HepG2 (cell line): ENCODE results near the gene GBGT1. TPM values are rescaled to one million over a fixed set of nuclear protein-coding genes. Genes with fewer than 3 reads are reported as not detected.

Experiments
- ATAC-seq: fragments of 200-7000 bp; cut with Tn5 transposase; 3 replicates; pipeline ENCODE4 v1.9.1; 2020; ENCODE audit warnings: mild to moderate bottlenecking, moderate library complexity
- BruUV-seq: library from RNA; stranded (reverse); fragments of 400-500 nt; replicated peaks from 2 replicates; lab custom pipeline; 2021; lab: Mats Ljungman, UMichigan
- CTCF ChIA-PET: fragments of 300-600 bp; formaldehyde crosslinking; extraction: SDS; loops from one replicate; lab custom pipeline; 2021; ENCODE audit warnings: low total read pairs, inconsistent platforms, low intra/inter-chr PET ratio; lab: Yijun Ruan, JAX
- POLR2A ChIA-PET: fragments of 350-600 bp; sonication (Branson Sonifier 250); formaldehyde crosslinking; loops from one replicate; lab custom pipeline; 2020; ENCODE audit warnings: antibody characterized with exemption, inconsistent platforms; lab: Yijun Ruan, JAX
- DNase-seq: peaks from one replicate; pipeline ENCODE4 v3.0.0-alpha.2; 2015; ENCODE audit warnings: low spot score
- FAIRE-seq: peaks from 3 replicates; lab custom pipeline; 2011; peaks lifted over from hg19 to GRCh38; lab: Jason Lieb, UNC
- H2AFZ ChIP-seq: one replicate; pipeline ENCODE4 v1.6.1; 2011; ENCODE audit warnings: low read length, inconsistent platforms
- H3K27ac ChIP-seq: fragments of 300-600 bp; 3 replicates; pipeline ENCODE4 v1.8.0; 2011; ENCODE audit warnings: mixed run types, mild to moderate bottlenecking, mixed read lengths, low read length, inconsistent platforms; ENCODE audit not compliant: insufficient read depth; ENCODE audit errors: extremely low read length
- H3K27me3 ChIP-seq, 2 experiments: fragments of 200-600 bp in 1 of 2; 2 replicates in 1 of 2; 3 replicates in 1 of 2; pipeline versions ENCODE4 v1.6.0 to v1.8.0; 2011; ENCODE audit warnings: low read length in 2 of 2, mild to moderate bottlenecking in 2 of 2, moderate library complexity in 2 of 2, inconsistent platforms in 1 of 2; ENCODE audit not compliant: insufficient read depth in 2 of 2, control insufficient read depth in 1 of 2
- H3K36me3 ChIP-seq, 2 experiments: fragments of 200-600 bp in 1 of 2; replicated peaks in 1 of 2; 2 replicates in 1 of 2; 3 replicates in 1 of 2; pipeline versions ENCODE4 v1.5.1 to v1.8.0; 2011; ENCODE audit warnings: low read length in 2 of 2, inconsistent platforms in 1 of 2; ENCODE audit not compliant: insufficient read depth in 2 of 2, control insufficient read depth in 1 of 2
- H3K4me1 ChIP-seq: 2 replicates; pipeline ENCODE4 v1.5.1; 2012; ENCODE audit warnings: low read length, inconsistent platforms; ENCODE audit not compliant: insufficient read depth
- H3K4me2 ChIP-seq: 2 replicates; pipeline ENCODE4 v1.6.0; 2011; ENCODE audit warnings: low read depth, low read length, inconsistent platforms
- H3K4me3 ChIP-seq, 3 experiments: fragments of 200-600 bp in 1 of 3; sonication (generic), shearing (Covaris generic) in 1 of 3; replicated peaks in 1 of 3; 2 replicates each; pipeline ENCODE4 v1.5.1; 2011 to 2016; ENCODE audit warnings: low read length in 3 of 3, inconsistent platforms in 2 of 3, low read depth in 2 of 3, mild to moderate bottlenecking in 2 of 3, control low read depth in 1 of 3, mixed read lengths in 1 of 3; ENCODE audit not compliant: insufficient read depth in 1 of 3
- H3K79me2 ChIP-seq: one replicate; pipeline ENCODE4 v1.6.1; 2011; ENCODE audit warnings: low read length, inconsistent platforms; ENCODE audit not compliant: insufficient read depth
- H3K9ac ChIP-seq: 2 replicates; pipeline ENCODE4 v1.6.0; 2011; ENCODE audit warnings: mild to moderate bottlenecking, low read depth, low read length, inconsistent platforms; ENCODE audit not compliant: insufficient read depth
- H3K9me3 ChIP-seq: 2 replicates; pipeline ENCODE4 v1.5.1; 2012; ENCODE audit warnings: mild to moderate bottlenecking, low read length
- H4K20me1 ChIP-seq: 2 replicates; pipeline ENCODE4 v1.6.0; 2011; ENCODE audit warnings: inconsistent platforms, mild to moderate bottlenecking, low read length, moderate library complexity; ENCODE audit not compliant: insufficient read depth
- AGO2 ChIP-seq: fragments of 200-400 bp; formaldehyde crosslinking; optimal IDR thresholded peaks from 2 replicates; pipeline ENCODE3; 2017; ENCODE audit warnings: mild to moderate bottlenecking, low read depth, low read length, moderate library complexity
- MTA1 ChIP-seq: sonication (generic); formaldehyde crosslinking; IDR thresholded peaks from 2 replicates; pipeline ENCODE4 v1.4.0; 2020; ENCODE audit warnings: missing genetic modification reagents, mild to moderate bottlenecking, borderline replicate concordance
- NFKBIZ ChIP-seq: IDR thresholded peaks from 2 replicates; pipeline ENCODE4 v1.6.1; 2018; ENCODE audit warnings: missing genetic modification reagents, missing compliant biosample characterization
- TBL1XR1 ChIP-seq: fragments of 150-350 bp; IDR thresholded peaks from 2 replicates; pipeline ENCODE4 v1.6.1; 2014; ENCODE audit warnings: borderline replicate concordance, low read length; ENCODE audit not compliant: partially characterized antibody
- TBX2 ChIP-seq: sonication (generic); formaldehyde crosslinking; IDR thresholded peaks from 2 replicates; pipeline ENCODE4 v1.5.0; 2020; ENCODE audit warnings: missing genetic modification reagents, mild to moderate bottlenecking, borderline replicate concordance
- ZFP36 ChIP-seq: fragments of 150-350 bp; IDR thresholded peaks from 2 replicates; pipeline ENCODE4 v1.6.1; 2018; ENCODE audit warnings: borderline replicate concordance, low read length, low read depth; ENCODE audit not compliant: partially characterized antibody
- ZNF543 ChIP-seq: sonication (generic); formaldehyde crosslinking; IDR thresholded peaks from 2 replicates; pipeline ENCODE4 v1.4.0; 2020; ENCODE audit warnings: mild to moderate bottlenecking, missing genetic modification reagents
- ZNF629 ChIP-seq: sonication (generic); formaldehyde crosslinking; conservative IDR thresholded peaks from 2 replicates; pipeline ENCODE4 v1.5.0; 2020; ENCODE audit warnings: missing genetic modification reagents
- WGBS: methylation state at CpG from one replicate; pipeline ENCODE4 v1.1.6; 2017; ENCODE audit warnings: low lambda C conversion rate; 5-methylcytosine and 5-hydroxymethylcytosine counted together
- in situ Hi-C: cut with HindIII; loops from 2 replicates; pipeline ENCODE4 v1.10.0; 2017; ENCODE audit warnings: low pct_unique_long_range_greater_than_20kb; ENCODE audit not compliant: extremely low pct_ligation_motif_present
- intact Hi-C: fragments of 100-400 bp; cut with micrococcal nuclease; formaldehyde crosslinking; loops from one replicate; pipeline ENCODE4 v1.10.0; 2022; ENCODE audit not compliant: unreplicated experiment
- polyA plus RNA-seq, 8 experiments: library from polyadenylated mRNA; depleted of rRNA in 3 of 8; stranded (reverse) in 7 of 8; unstranded in 1 of 8; fragments of >200 nt; fragmentation: Illumina TruSeq in 4 of 8; extraction: Trizol in 4 of 8; gene quantifications; 2 replicates each; pipeline versions ENCODE4 v1.2.1 to v1.2.3, GENCODE V29; 2011 to 2016; ENCODE audit warnings: low read depth in 4 of 8, missing spikeins in 1 of 8, mixed read lengths in 1 of 8; ENCODE audit not compliant: insufficient read depth in 1 of 8
- total RNA-seq, 5 experiments: library from RNA; depleted of rRNA; stranded (reverse); fragments of >200 nt; fragmentation: Illumina TruSeq; extraction: Trizol; gene quantifications; 2 replicates each; pipeline ENCODE4 v1.2.3, GENCODE V29; 2016; ENCODE audit warnings: low read depth in 1 of 5
- TF ChIP-seq, protein P1 (sequence below): sonication (generic); formaldehyde crosslinking; conservative IDR thresholded peaks from 2 replicates; pipeline ENCODE4 v1.8.1; 2023; ENCODE audit warnings: missing genetic modification reagents
- TF ChIP-seq, protein P2 (sequence below): sonication (generic); formaldehyde crosslinking; IDR thresholded peaks from 2 replicates; pipeline ENCODE4 v1.5.0; 2020; ENCODE audit warnings: mild to moderate bottlenecking, missing genetic modification reagents

GBGT1 gene
- total and polyA plus RNA-seq, 2 of the 13 experiments (the other 11 are each of a cell fraction or from before 2014, with no cell fraction given) = not detected

DNA sequence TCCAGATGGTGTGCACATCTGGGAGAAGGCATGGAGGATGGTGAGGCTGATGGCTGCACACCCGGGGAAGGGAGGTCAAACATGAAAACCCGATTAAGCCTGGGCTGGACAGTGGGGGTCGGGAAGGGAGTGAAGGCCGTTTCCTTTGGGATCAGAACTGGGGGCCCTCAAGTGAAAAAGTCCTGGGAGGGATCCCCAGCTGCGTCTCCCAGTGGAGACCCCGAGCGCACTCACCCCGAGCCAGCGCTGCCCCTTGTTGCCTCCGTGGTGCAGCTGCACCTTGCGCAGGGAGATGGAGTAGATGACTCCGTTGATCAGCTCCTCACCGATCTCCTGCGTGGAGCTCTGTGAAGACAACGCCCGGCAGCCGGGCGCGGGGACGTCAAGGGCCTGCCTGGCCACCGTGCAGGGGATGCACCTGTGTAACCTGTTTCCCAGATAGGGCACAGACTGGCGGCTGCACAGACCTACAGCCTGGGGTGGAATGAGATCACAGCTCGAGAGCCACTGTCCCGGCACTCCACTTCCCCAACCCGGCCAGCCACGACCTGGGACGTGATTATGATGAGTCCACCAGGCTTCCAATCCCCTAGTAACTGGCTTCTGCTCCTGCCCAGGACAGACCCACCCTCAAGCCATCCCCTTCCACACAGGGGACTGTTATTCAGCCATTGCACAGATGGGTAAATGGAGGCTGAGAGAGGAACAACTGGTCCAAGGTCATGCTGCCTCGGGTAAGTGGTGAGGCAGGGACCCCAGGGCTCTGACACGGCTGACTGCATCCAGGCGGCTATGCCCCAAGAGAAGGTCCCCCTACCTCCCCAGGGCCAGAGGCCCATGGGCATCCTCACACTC lies 51.7 kb downstream of the GBGT1 start:
- no peak for DNase-seq
- no peaks in the 10 kb centered on the region for H3K9me3 ChIP-seq
- H3K36me3 ChIP-seq = peaks cover 16 to 31% of the 10 kb centered on the region in 2 experiments; a peak in 4 of 5 replicates
- no peak for ATAC-seq
- no peaks in the 10 kb centered on the region for H3K79me2 ChIP-seq
- TF ChIP-seq ZNF629 (CRISPR knock-in tag) (peak; percentile 82), MTA1 (CRISPR knock-in tag) (no peak), TBX2 (CRISPR knock-in tag) (no peak), ZFP36 (no peak), ZNF543 (no peak), AGO2 (peak; percentile 46), TBL1XR1 (no peak), NFKBIZ (no peak)
- TF ChIP-seq, protein P1, sequence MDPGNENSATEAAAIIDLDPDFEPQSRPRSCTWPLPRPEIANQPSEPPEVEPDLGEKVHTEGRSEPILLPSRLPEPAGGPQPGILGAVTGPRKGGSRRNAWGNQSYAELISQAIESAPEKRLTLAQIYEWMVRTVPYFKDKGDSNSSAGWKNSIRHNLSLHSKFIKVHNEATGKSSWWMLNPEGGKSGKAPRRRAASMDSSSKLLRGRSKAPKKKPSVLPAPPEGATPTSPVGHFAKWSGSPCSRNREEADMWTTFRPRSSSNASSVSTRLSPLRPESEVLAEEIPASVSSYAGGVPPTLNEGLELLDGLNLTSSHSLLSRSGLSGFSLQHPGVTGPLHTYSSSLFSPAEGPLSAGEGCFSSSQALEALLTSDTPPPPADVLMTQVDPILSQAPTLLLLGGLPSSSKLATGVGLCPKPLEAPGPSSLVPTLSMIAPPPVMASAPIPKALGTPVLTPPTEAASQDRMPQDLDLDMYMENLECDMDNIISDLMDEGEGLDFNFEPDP (CRISPR knock-in tag) = no peak
- TF ChIP-seq, protein P2, sequence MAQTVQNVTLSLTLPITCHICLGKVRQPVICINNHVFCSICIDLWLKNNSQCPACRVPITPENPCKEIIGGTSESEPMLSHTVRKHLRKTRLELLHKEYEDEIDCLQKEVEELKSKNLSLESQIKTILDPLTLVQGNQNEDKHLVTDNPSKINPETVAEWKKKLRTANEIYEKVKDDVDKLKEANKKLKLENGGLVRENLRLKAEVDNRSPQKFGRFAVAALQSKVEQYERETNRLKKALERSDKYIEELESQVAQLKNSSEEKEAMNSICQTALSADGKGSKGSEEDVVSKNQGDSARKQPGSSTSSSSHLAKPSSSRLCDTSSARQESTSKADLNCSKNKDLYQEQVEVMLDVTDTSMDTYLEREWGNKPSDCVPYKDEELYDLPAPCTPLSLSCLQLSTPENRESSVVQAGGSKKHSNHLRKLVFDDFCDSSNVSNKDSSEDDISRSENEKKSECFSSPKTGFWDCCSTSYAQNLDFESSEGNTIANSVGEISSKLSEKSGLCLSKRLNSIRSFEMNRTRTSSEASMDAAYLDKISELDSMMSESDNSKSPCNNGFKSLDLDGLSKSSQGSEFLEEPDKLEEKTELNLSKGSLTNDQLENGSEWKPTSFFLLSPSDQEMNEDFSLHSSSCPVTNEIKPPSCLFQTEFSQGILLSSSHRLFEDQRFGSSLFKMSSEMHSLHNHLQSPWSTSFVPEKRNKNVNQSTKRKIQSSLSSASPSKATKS (CRISPR knock-in tag) = no peak
- peaks cover 20% of the 10 kb centered on the region for H3K4me1 ChIP-seq
- CTCF ChIA-PET = no interaction called here
- H3K27me3 ChIP-seq = no peaks in the 10 kb centered on the region
- intact Hi-C loops (no loop called here), in situ Hi-C loops (no loop called here)
- WGBS = 98% methylated on average over 15 of the region's 30 CpGs
- POLR2A ChIA-PET = no interaction called here
- no TSS peak for BruUV-seq
- H3K27ac ChIP-seq = no peak overlapping the region
- H2AFZ ChIP-seq = no peak overlapping the region
- H4K20me1 ChIP-seq = peaks cover 30% of the 10 kb centered on the region; the same call in 1 of the 2 replicates
- no peak for FAIRE-seq
- H3K9ac ChIP-seq = no peak overlapping the region
- H3K4me2 ChIP-seq = no peak overlapping the region
- no peak overlapping the region for H3K4me3 ChIP-seq
